Measurements from ENCODE around the gene WDPCP.

WDPCP gene

GRCh38 chr2:63604666-63605065 is 16.4 kb upstream of the WDPCP start:
- no peak for DNase-seq (ENCODE audit: low spot score)
- in situ Hi-C loops (cut with MboI; ENCODE audit: low sequenced_read_pairs, unreplicated experiment), result no loop called here
- no peak for TF ChIP-seq CTCF (IDR thresholded peaks at IDR 0.05; ENCODE audit: borderline replicate concordance, control extremely low read depth, extremely low read depth, insufficient read depth, missing control alignments)

- no peak for DNase-seq (ENCODE audit: low spot score)
- in situ Hi-C loops (cut with MboI; ENCODE audit: low sequenced_read_pairs, unreplicated experiment), result no loop called here
- no peak for TF ChIP-seq CTCF (IDR thresholded peaks at IDR 0.05; ENCODE audit: borderline replicate concordance, control extremely low read depth, extremely low read depth, insufficient read depth, missing control alignments)
These were observed 12.7 kb upstream of the WDPCP start for GRCh38 chr2:63600881-63601460.

GRCh38 chr2:63598981-63599380 is 10.7 kb upstream of the WDPCP start:
- in situ Hi-C loops (cut with MboI; ENCODE audit: low sequenced_read_pairs, unreplicated experiment), result no loop called here
- DNase-seq (ENCODE audit: low spot score), result no peak
- no peak for TF ChIP-seq CTCF (IDR thresholded peaks at IDR 0.05; ENCODE audit: borderline replicate concordance, control extremely low read depth, extremely low read depth, insufficient read depth, missing control alignments)

- in situ Hi-C loops (cut with MboI; ENCODE audit: low sequenced_read_pairs, unreplicated experiment), result no loop called here
- no peak for TF ChIP-seq CTCF (IDR thresholded peaks at IDR 0.05; ENCODE audit: borderline replicate concordance, control extremely low read depth, extremely low read depth, insufficient read depth, missing control alignments)
These were observed 8.2 kb upstream of the WDPCP start for GRCh38 chr2:63596401-63596883.

GRCh38 chr2:63594660-63595059 is 6.4 kb upstream of the WDPCP start:
- in situ Hi-C loops (cut with MboI; ENCODE audit: low sequenced_read_pairs, unreplicated experiment), result no loop called here
- DNase-seq (ENCODE audit: low spot score), result no peak
- no peak for TF ChIP-seq CTCF (IDR thresholded peaks at IDR 0.05; ENCODE audit: borderline replicate concordance, control extremely low read depth, extremely low read depth, insufficient read depth, missing control alignments)

More at GRCh38 chr2:63596401-63596883, 8.2 kb upstream of the WDPCP start:
- DNase-seq (ENCODE audit: low spot score), result no peak

- no peak for TF ChIP-seq CTCF (IDR thresholded peaks at IDR 0.05; ENCODE audit: borderline replicate concordance, control extremely low read depth, extremely low read depth, insufficient read depth, missing control alignments)
- in situ Hi-C loops (cut with MboI; ENCODE audit: low sequenced_read_pairs, unreplicated experiment), result no loop called here
These were observed 3.4 kb upstream of the WDPCP start for GRCh38 chr2:63591566-63592175.

More at GRCh38 chr2:63591566-63592175, 3.4 kb upstream of the WDPCP start:
- no peak for DNase-seq (ENCODE audit: low spot score)
